SU-DHL-6 (cell line): Measurements from ENCODE around the gene GINS3.

ENCODE experiments used
- H2AFZ ChIP-seq: fragments of 200-600 bp; sonication (generic); 2 replicates; pipeline ENCODE4 v1.6.1; 2014; ENCODE audit warnings: low read depth, mild to moderate bottlenecking, moderate library complexity, mixed read lengths, antibody characterized with exemption, low read length; ENCODE audit not compliant: severe bottlenecking
- H3F3A ChIP-seq: fragments of 200-600 bp; shearing (Covaris generic); 2 replicates; pipeline ENCODE4 v1.6.0; 2016; ENCODE audit warnings: antibody characterized with exemption, mild to moderate bottlenecking; ENCODE audit not compliant: insufficient read depth
- H3K27ac ChIP-seq: fragments of 200-600 bp; sonication (generic); 2 replicates; pipeline ENCODE4 v1.5.1; 2016; ENCODE audit warnings: low read depth, mild to moderate bottlenecking, low read length, moderate library complexity, mixed read lengths
- H3K27me3 ChIP-seq: fragments of 200-600 bp; sonication (generic), shearing (Covaris generic); 2 replicates; pipeline ENCODE4 v1.6.0; 2014; ENCODE audit warnings: mild to moderate bottlenecking, low read length
- H3K36me3 ChIP-seq: fragments of 200-600 bp; sonication (generic); 2 replicates; pipeline ENCODE4 v1.6.1; 2014; ENCODE audit warnings: mild to moderate bottlenecking, low read length, mixed read lengths
- H3K4me2 ChIP-seq: fragments of 300-600, 200-600 bp; shearing (Covaris generic), sonication (generic); 2 replicates; pipeline ENCODE4 v1.6.0; 2014; ENCODE audit warnings: low read length, low read depth, mild to moderate bottlenecking; ENCODE audit not compliant: poor library complexity, severe bottlenecking
- H3K4me3 ChIP-seq: fragments of 200-600 bp; sonication (generic); 2 replicates; pipeline ENCODE4 v1.5.1; 2014; ENCODE audit warnings: antibody characterized with exemption, low read length, mild to moderate bottlenecking, mixed read lengths; ENCODE audit not compliant: insufficient read depth, poor library complexity, severe bottlenecking
- H3K79me2 ChIP-seq: fragments of 200-600 bp; sonication (generic); 2 replicates; pipeline ENCODE4 v1.6.1; 2014; ENCODE audit warnings: mild to moderate bottlenecking, low read length, moderate library complexity; ENCODE audit not compliant: insufficient read depth
- H3K9ac ChIP-seq: fragments of 200-600 bp; sonication (generic); 2 replicates; pipeline ENCODE4 v1.7.0; 2014; ENCODE audit warnings: mild to moderate bottlenecking, low read length
- H3K9me2 ChIP-seq: fragments of 200-600 bp; sonication (generic); replicated peaks from 2 replicates; pipeline ENCODE4 v1.6.1; 2014; ENCODE audit warnings: low read length; ENCODE audit not compliant: insufficient read depth
- H3K9me3 ChIP-seq: fragments of 200-600 bp; sonication (generic); 2 replicates; pipeline ENCODE4 v1.6.1; 2014; ENCODE audit warnings: low read length, mixed read lengths; ENCODE audit not compliant: insufficient read depth
- H4K20me1 ChIP-seq: fragments of 200-600 bp; sonication (generic); 2 replicates; pipeline ENCODE4 v1.6.1; 2014; ENCODE audit warnings: low read depth, mild to moderate bottlenecking, antibody characterized with exemption, low read length, moderate library complexity, mixed read lengths
- CTCF ChIP-seq: fragments of 200-600 bp; sonication (generic); IDR thresholded peaks from one replicate; pipeline ENCODE4 v1.5.1; 2017; ENCODE audit warnings: antibody characterized with exemption, mild to moderate bottlenecking, low read length, moderate library complexity; ENCODE audit not compliant: insufficient read depth, poor library complexity, severe bottlenecking
- EZH2phosphoT487 ChIP-seq: fragments of 200-600 bp; sonication (generic), shearing (Covaris generic); conservative IDR thresholded peaks from 2 replicates; pipeline ENCODE4 v1.6.1; 2018; ENCODE audit warnings: mild to moderate bottlenecking, antibody characterized with exemption, low read length, moderate library complexity, mixed read lengths

The GINS3 gene

GRCh38 chr16:58430718-58431117 is 38.4 kb downstream of the GINS3 start:
- TF ChIP-seq CTCF = no peak
- TF ChIP-seq EZH2phosphoT487 = no peak

GRCh38 chr16:58433569-58433951 is 41.3 kb downstream of the GINS3 start:
- H3K4me3 ChIP-seq = no peak overlapping the region
- H3K9me3 ChIP-seq = no peaks in the 10 kb centered on the region
- H3K27me3 ChIP-seq = no peaks in the 10 kb centered on the region
- no peaks in the 10 kb centered on the region; the same call in 1 of the 2 replicates for H4K20me1 ChIP-seq
- TF ChIP-seq EZH2phosphoT487 (no peak), CTCF (no peak)
- H3K4me2 ChIP-seq = no peak overlapping the region
- no peak overlapping the region for H3K9ac ChIP-seq
- no peak overlapping the region for H3K27ac ChIP-seq
- no peaks in the 10 kb centered on the region for H3K9me2 ChIP-seq
- no peaks in the 10 kb centered on the region for H3F3A ChIP-seq
- no peak overlapping the region for H2AFZ ChIP-seq
- peaks cover 45% of the 10 kb centered on the region for H3K79me2 ChIP-seq
- H3K36me3 ChIP-seq = peaks cover 13% of the 10 kb centered on the region; the same call in 1 of the 2 replicates

More at GRCh38 chr16:58430718-58431117, 38.4 kb downstream of the GINS3 start:
- no peaks in the 10 kb centered on the region for H3K27me3 ChIP-seq
- H3K27ac ChIP-seq = no peak overlapping the region
- peaks cover 73% of the 10 kb centered on the region for H3K79me2 ChIP-seq
- H3K4me3 ChIP-seq = no peak overlapping the region
- H2AFZ ChIP-seq = no peak overlapping the region
- H3F3A ChIP-seq = peaks cover 9% of the 10 kb centered on the region
- H3K4me2 ChIP-seq = no peak overlapping the region
- H3K36me3 ChIP-seq = peaks cover 7% of the 10 kb centered on the region; the same call in 1 of the 2 replicates
- no peaks in the 10 kb centered on the region for H3K9me3 ChIP-seq
- no peaks in the 10 kb centered on the region for H3K9me2 ChIP-seq
- no peaks in the 10 kb centered on the region; the same call in 1 of the 2 replicates for H4K20me1 ChIP-seq
- no peak overlapping the region for H3K9ac ChIP-seq

GRCh38 chr16:58435779-58436178 is 43.5 kb downstream of the GINS3 start:
- no peak overlapping the region for H3K27ac ChIP-seq
- H3K9ac ChIP-seq = no peak overlapping the region
- no peaks in the 10 kb centered on the region; the same call in 1 of the 2 replicates for H4K20me1 ChIP-seq
- H3K9me3 ChIP-seq = no peaks in the 10 kb centered on the region
- no peaks in the 10 kb centered on the region for H3K9me2 ChIP-seq
- H3K4me2 ChIP-seq = no peak overlapping the region
- H3K4me3 ChIP-seq = no peak overlapping the region
- peaks cover 10% of the 10 kb centered on the region; the same call in 1 of the 2 replicates for H3K36me3 ChIP-seq
- peaks cover 23% of the 10 kb centered on the region; the same call in 1 of the 2 replicates for H3K79me2 ChIP-seq
- H3K27me3 ChIP-seq = no peaks in the 10 kb centered on the region
- no peak overlapping the region for H2AFZ ChIP-seq
- no peak for TF ChIP-seq CTCF
- no peak for TF ChIP-seq EZH2phosphoT487
- no peaks in the 10 kb centered on the region for H3F3A ChIP-seq
